GM12878 (cell line): ENCODE data around the gene GPC6.

ENCODE experiments used
- ATF2 ChIP-seq: IDR thresholded peaks from 2 replicates; pipeline ENCODE4 v1.6.1; 2012; ENCODE audit warnings: low read length, inconsistent platforms
- BMI1 ChIP-seq: fragments of 450-650 bp; IDR thresholded peaks from 2 replicates; pipeline ENCODE4 v1.6.1; 2016; ENCODE audit warnings: mild to moderate bottlenecking, moderate library complexity, borderline replicate concordance
- CHD1 ChIP-seq: IDR thresholded peaks from 2 replicates; pipeline ENCODE4 v1.6.1; 2012; ENCODE audit warnings: low read depth, low read length, improper control_type of control experiment
- EGR1 ChIP-seq, 2 experiments: IDR thresholded peaks; 1 replicate in 1 of 2; 2 replicates in 1 of 2; pipeline ENCODE4 v1.6.1; 2011 to 2012; ENCODE audit warnings: low read depth in 2 of 2, low read length in 2 of 2, borderline replicate concordance in 1 of 2, mild to moderate bottlenecking in 1 of 2, moderate library complexity in 1 of 2
- ETV6 ChIP-seq, 2 experiments: fragments of 450-650 bp in 1 of 2; IDR thresholded peaks in 1 of 2; conservative IDR thresholded peaks in 1 of 2; 2 replicates each; pipeline ENCODE4 v1.6.1; 2014; ENCODE audit warnings: antibody characterized with exemption in 1 of 2, borderline replicate concordance in 1 of 2, low read depth in 1 of 2, mild to moderate bottlenecking in 1 of 2, moderate library complexity in 1 of 2
- MLLT1 ChIP-seq: fragments of 450-650 bp; IDR thresholded peaks from 2 replicates; pipeline ENCODE4 v1.6.1; 2016; ENCODE audit warnings: mild to moderate bottlenecking
- PAX5 ChIP-seq: IDR thresholded peaks from 2 replicates; pipeline ENCODE4 v1.6.1; 2011; ENCODE audit warnings: low read depth, low read length, borderline replicate concordance
- POLR2A ChIP-seq: IDR thresholded peaks from 2 replicates; pipeline ENCODE4 v1.6.1; 2011; ENCODE audit warnings: low read depth, mild to moderate bottlenecking, low read length
- POLR2AphosphoS5 ChIP-seq: IDR thresholded peaks from 2 replicates; pipeline ENCODE4 v1.6.1; 2011; ENCODE audit warnings: mild to moderate bottlenecking, low read length, inconsistent platforms
- SMC3 ChIP-seq: IDR thresholded peaks from 2 replicates; pipeline ENCODE4 v1.6.1; 2011; ENCODE audit warnings: low read length, improper control_type of control experiment, borderline replicate concordance
- TF ChIP-seq, protein P1 (sequence below), 3 experiments: IDR thresholded peaks in 2 of 3; conservative IDR thresholded peaks in 1 of 3; 2 replicates each; pipeline ENCODE4 v1.5.1; 2011; ENCODE audit warnings: low read depth in 3 of 3, low read length in 3 of 3, mild to moderate bottlenecking in 3 of 3, control low read depth in 2 of 3, moderate library complexity in 2 of 3, inconsistent platforms in 1 of 3, mixed read lengths in 1 of 3; ENCODE audit not compliant: control insufficient read depth in 2 of 3, insufficient read depth in 1 of 3; ENCODE audit errors: extremely low read depth in 1 of 3
- TF ChIP-seq, protein P2 (sequence below): fragments of 450-650 bp; formaldehyde crosslinking; IDR thresholded peaks from 2 replicates; pipeline ENCODE4 v1.4.0; 2022; ENCODE audit warnings: mild to moderate bottlenecking, moderate library complexity

DNA sequence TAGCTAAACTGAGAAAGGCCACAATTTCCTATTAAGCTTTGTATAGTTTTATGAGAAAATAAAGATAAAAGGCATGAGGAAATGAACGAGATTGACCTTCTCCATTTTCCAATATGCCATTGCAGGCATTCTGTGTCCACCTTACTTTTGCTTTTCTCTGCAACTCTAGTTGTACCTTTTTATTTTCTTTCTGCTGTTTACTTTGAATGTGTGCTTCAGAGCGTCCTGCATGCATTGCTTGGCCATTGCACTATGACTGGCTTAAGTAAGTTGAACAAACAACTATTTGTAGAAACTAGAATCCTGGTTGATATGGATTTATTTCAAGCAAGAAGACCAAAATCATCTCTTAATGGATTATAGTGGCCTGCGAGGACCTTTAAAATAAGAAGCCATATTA is 510.3 kb downstream of the GPC6 start:
- TF ChIP-seq POLR2A (no peak), ETV6 (conservative IDR thresholded peaks at IDR 0.05 in 1 of 2, IDR thresholded peaks at IDR 0.05 in 1 of 2; ENCODE audit: borderline replicate concordance in 1 of 2, low read depth in 1 of 2) (no peak), MLLT1 (no peak), BMI1 (no peak), ATF2 (no peak), EGR1 (IDR thresholded peaks at IDR 0.05; ENCODE audit: borderline replicate concordance in 1 of 2, low read depth in 2 of 2, low read length in 2 of 2) (no peak), CHD1 (no peak), POLR2AphosphoS5 (no peak), SMC3 (no peak), PAX5 (no peak)
- TF ChIP-seq, protein P1, sequence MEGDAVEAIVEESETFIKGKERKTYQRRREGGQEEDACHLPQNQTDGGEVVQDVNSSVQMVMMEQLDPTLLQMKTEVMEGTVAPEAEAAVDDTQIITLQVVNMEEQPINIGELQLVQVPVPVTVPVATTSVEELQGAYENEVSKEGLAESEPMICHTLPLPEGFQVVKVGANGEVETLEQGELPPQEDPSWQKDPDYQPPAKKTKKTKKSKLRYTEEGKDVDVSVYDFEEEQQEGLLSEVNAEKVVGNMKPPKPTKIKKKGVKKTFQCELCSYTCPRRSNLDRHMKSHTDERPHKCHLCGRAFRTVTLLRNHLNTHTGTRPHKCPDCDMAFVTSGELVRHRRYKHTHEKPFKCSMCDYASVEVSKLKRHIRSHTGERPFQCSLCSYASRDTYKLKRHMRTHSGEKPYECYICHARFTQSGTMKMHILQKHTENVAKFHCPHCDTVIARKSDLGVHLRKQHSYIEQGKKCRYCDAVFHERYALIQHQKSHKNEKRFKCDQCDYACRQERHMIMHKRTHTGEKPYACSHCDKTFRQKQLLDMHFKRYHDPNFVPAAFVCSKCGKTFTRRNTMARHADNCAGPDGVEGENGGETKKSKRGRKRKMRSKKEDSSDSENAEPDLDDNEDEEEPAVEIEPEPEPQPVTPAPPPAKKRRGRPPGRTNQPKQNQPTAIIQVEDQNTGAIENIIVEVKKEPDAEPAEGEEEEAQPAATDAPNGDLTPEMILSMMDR (IDR thresholded peaks at IDR 0.05 in 2 of 3, conservative IDR thresholded peaks at IDR 0.05 in 1 of 3; ENCODE audit: control insufficient read depth in 2 of 3, extremely low read depth in 1 of 3, insufficient read depth in 1 of 3, low read depth in 3 of 3, low read length in 3 of 3), result no peak
- TF ChIP-seq, protein P2, sequence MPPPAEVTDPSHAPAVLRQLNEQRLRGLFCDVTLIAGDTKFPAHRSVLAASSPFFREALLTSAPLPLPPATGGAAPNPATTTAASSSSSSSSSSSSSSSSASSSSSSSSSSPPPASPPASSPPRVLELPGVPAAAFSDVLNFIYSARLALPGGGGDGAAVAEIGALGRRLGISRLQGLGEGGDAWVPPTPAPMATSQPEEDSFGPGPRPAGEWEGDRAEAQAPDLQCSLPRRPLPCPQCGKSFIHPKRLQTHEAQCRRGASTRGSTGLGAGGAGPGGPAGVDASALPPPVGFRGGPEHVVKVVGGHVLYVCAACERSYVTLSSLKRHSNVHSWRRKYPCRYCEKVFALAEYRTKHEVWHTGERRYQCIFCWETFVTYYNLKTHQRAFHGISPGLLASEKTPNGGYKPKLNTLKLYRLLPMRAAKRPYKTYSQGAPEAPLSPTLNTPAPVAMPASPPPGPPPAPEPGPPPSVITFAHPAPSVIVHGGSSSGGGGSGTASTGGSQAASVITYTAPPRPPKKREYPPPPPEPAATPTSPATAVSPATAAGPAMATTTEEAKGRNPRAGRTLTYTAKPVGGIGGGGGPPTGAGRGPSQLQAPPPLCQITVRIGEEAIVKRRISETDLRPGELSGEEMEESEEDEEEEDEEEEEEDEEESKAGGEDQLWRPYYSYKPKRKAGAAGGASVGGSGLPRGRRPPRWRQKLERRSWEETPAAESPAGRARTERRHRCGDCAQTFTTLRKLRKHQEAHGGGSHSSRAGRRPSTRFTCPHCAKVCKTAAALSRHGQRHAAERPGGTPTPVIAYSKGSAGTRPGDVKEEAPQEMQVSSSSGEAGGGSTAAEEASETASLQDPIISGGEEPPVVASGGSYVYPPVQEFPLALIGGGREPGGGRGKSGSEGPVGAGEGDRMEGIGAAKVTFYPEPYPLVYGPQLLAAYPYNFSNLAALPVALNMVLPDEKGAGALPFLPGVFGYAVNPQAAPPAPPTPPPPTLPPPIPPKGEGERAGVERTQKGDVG, result no peak
